ENCODE data around the gene DLX3.
A peak's percentile ranks its signal among the peaks of the same experiment; 100 is the strongest.

DLX3 gene

DNA sequence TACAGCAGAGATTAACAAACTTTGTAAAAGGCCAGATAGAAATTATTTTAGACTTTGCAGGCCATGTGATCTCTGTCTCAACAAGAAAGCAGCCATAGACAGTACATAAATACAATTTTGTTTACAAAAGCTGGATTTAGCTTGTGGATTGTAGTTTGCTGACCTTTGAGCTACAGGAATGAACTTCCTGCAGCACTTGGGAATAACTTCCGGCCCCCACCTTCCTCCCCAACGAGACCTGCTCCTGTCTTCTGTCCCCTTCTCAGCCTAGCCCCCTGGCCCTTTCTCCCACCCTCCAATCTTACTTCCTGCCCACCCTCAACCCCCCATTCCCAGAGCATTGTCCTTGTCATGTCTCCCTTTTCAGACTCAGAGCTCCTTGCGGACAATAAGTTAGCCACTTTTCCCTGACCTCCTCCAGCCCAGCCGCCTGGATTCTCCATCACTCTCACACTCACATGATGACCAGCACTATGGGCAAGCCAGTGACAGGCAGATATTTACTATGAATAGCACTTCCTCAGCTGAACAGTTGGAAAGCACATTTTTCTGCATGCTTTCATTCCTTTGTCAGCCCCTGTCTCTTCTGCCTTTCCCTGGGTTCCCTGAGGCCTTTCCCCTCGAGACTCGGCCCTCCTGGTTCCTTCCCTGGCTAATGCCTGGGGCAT lies 27.6 kb upstream of the DLX3 start:
- no peak for DNase-seq

DNA sequence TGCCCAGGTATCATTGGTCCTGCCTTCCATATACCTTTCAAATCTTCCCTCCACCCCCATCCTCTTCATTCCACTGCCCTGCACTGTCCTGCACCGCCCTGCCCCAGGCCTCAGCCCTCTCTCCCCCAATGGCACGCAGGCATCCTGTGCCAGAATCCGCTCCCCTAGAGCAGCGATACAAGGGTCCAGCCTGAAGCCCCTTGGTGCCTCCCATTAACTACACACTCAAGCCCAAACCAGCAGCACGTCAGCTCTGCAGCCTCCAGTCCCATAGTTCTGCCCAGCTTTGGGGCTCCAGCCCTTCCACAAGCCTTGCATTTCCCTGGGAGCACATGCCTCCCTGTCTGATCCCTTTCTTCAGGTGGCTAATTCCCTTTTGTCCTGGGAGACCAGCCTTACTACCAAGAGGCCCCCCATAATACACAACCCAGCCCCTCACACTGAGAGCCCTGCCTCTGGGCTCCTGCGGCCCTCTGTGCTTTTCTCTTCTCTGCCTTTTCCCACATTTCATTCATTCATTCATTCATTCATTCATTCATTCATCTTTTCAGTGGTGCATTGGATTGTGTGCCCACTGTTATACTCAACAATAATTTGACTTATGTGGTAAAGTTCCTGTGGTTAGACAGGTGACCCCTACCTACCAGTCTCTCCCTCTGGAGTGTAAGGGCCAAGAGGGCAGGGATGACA lies 26.8 kb upstream of the DLX3 start:
- no peak for DNase-seq

- no peak for DNase-seq
These were observed 26.0 kb upstream of the DLX3 start for GRCh38 chr17:50020841-50021599.

- DNase-seq, result no peak
These were observed 23.9 kb upstream of the DLX3 start for GRCh38 chr17:50018909-50019308.

- no peak for DNase-seq
These were observed 20.1 kb upstream of the DLX3 start for GRCh38 chr17:50015146-50015545.

GRCh38 chr17:50014471-50015088 lies 19.6 kb upstream of the DLX3 start:
- DNase-seq, result no peak

DNA sequence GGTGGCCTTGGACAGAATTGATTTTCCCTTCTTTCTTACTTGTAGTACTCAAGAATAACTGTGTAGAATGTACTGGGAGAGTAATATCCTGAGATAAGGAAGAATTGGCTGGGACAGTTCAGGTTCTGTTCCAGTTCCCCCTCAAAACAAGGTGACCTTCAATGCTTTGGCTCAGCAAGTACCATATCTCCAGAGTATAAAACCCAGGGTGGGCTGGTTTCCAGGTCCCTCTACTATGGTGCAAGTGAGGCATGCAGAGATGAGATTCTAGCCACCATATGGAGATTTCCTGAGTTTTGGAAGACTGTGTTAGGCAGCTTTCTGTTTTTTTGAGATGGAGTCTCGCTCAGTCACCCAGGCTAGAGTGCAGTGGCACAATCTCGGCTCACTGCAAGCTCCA lies 18.1 kb upstream of the DLX3 start:
- DNase-seq, result no peak

- DNase-seq, result no peak
These were observed 14.3 kb upstream of the DLX3 start for GRCh38 chr17:50009282-50009681.

DNA sequence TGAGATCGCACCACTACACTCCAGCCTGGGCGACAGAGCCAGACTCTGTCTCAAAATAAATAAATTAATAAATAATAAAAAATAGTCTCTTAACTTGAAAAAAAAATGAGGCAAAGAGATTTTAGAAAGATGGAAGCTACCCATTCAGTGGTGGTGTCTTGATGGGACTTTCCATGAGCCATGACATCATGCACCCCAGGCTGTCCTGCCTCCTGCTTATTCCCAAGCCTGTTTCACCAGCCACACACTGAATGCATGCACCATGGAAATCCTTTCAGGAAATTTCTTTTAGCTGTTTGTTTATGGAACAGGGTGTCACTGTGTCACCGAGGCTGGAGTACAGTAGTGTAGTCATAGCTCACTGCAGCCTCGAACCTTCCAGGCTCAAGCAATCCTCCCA lies 8.9 kb upstream of the DLX3 start:
- DNase-seq, result no peak

GRCh38 chr17:49998836-49999511 lies 4.0 kb upstream of the DLX3 start:
- DNase-seq, result no peak

- DNase-seq, result peak; percentile 91
These were observed 3.0 kb upstream of the DLX3 start for GRCh38 chr17:49997773-49998703.

GRCh38 chr17:49997301-49997650 lies 2.3 kb upstream of the DLX3 start:
- no peak for DNase-seq

DNA sequence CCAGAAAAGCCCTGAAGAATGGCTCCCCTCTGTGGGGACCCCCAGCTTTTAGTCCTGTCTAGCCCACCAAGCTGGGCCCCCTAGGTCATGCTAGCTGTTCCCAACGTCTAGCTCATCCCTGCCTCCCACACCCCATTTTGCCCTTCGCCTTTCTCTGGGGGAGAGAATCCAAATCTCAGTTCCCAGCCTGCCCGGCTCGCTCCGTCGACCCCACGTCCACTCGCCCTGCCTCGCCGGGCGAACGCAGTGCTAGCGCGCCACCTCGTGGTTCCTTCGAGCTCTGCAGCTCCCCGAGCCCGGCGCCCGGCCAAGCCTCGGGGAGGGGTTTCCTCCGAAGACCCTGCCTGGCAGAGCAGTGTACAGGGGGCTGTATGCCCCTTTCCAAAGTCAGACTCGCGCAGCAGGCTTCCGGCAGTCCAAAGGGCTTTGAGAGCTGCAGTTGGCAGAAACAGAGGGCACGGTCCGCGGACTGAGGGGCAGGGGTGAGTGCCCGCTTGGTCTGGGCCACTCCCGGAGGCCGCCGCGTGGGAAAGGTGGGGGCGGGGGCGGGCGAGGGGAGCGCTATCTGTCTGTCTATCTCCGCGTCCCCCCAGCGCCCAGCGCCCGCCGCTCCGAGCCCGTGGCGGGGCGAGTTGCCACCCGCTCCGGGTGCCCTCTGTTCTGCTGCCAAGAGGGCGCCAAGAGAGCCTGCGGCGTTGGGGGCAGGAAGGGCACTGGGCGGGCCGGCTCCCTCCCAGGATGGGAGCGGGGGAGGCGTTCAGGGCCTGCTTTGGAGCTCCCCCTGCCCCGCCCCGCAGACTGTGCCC lies 1.7 kb upstream of the DLX3 start:
- DNase-seq, result peak; percentile 91

GRCh38 chr17:49996121-49996494 lies 1.1 kb upstream of the DLX3 start:
- no peak for DNase-seq

- no peak for DNase-seq
These were observed 654 bp downstream of the DLX3 start for GRCh38 chr17:49994085-49995054.

- peak; percentile 71 for DNase-seq
These were observed 1.5 kb downstream of the DLX3 start for GRCh38 chr17:49993423-49994060.

DNA sequence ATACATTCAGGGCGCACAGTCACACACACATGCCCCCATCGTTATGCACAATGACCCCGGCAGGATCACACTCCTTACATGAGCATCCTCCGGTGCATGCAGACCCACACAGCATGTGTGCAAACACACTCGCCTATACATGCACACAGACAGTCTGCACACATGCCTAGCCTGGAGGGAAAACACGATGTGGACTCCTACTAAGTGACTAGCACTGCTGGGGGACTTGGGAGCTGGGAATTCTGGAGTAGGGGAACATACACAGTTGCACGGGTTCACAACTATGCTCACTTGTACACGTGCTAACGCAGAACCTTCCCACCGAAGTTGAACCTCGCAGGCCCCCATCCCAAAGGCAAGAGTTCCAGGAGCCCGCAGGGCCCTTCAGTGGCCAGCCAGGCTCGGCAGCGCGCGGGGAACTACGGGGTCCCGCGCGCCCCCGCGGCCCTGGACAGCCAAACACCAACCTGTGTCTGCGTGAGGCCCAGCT lies 2.0 kb downstream of the DLX3 start:
- DNase-seq, result no peak

DNA sequence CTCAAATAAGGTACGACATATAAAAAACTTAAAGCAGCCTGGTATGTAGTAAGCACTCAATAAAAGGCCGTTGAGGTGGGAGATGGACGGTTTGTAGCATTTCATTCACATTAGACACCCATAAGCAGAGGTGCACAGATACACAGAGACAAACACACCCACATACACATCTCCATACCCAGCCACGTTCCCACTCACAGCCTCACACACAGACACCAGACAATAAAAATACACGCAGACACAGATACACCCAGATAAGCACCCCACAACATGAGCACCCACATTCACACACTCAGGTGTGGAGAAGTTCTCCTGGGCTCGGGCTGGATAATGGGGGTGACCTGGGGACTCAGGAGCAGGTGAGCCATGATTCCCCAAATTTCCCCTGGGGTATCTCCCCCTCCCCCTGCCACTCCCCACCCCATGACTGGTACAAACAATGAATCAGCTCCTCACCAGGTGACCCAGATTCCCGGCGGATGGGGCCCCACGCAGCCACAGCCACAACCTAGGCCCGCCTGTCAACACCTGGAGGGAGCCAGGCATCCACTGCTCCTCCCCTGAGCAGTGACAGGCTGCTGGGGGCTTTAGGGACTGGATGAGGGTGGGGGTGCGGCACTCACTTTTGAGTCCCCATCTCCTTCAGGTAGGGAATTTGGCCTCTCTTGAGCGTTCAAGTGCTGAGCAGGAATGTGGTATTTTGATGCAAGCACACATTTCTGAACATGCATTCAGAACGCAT lies 2.7 kb downstream of the DLX3 start:
- DNase-seq, result no peak
